NCI-H2081 (cell line): ENCODE measurements around the gene KCNE3.
A peak's percentile ranks its signal among the peaks of the same experiment; 100 is the strongest.

Experiments
- DNase-seq, 2 experiments: peaks; one replicate each; lab custom pipeline; 2025; lab: John Stamatoyannopoulos, UW

KCNE3 gene

DNA sequence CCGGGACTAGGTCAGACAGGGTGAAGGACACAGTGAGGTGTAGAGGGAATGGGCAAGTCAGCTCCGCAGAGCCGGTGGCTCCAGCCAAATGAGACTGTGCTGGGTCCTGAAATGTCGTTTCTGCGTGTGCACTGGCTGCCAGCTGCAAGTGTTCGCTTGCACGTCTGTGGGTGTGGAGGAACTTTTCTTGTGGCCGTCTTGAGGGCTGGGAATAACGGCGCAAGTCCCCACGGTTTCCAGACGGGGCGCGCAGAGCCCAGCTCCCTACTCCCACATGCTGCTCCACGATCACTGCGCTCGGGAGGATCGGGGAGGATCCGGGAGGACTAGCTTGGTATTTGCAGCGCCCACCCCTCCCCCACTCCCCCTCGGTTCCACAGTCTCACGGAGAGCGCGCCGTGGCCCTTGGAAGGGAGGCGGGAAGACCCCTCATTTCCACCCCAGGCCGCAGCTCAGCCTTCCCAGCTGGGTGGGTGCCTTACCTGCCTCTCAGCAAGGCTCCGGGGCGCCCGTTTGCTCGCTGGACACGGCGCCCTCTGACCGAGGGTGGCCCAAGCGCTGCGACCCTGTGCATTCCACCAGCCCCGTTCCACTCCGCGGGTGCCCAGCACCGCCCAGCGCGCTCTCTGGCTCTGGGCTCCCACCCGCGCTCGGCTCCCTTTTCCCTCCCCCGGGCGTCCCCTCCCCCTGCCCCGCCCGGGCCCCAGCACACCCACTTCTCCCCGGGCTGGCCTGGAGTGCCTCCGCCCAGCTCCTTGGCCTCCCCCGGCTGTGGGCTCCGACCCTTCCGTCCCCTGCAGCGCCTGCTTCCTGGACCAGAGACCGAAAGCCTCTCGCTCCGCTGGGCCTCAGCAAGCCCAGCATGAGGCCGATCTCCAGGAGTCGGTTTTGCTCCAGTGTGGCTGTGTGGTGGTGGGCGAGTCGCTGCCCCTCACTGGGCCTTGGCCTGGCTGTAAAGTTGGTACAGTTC is at the start of gene KCNE3:
KCNE3 (minus strand) TSS at position 634 of the 970 bp plus-strand sequence. CDS start 9,986 bp downstream, outside the sequence.
- no peak for DNase-seq

DNA sequence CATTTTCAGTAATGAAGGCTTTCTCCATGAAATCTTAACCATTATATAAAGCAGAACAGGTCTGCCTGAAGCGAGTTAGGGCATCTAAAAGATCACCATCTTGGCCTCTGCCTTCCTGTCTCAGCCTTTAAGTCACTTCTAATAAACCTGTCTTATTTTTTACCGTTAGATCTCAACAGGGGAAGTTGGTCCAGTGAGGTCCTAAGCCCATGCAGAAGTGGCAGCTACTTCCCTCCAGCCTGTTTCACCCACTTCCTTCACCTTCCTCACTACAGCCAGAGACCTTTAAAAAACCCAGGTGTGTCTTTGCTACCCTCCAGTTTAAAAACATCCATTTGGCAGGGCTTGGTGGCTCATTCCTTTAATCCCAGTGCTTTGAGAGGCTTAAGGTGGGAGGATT is 40.2 kb upstream of the KCNE3 start:
- no peak for DNase-seq

- DNase-seq = no peak
Measured at GRCh38 chr11:74506823-74507222, 39.5 kb upstream of the KCNE3 start.

GRCh38 chr11:74505911-74506310 is 38.6 kb upstream of the KCNE3 start:
- no peak for DNase-seq

DNA sequence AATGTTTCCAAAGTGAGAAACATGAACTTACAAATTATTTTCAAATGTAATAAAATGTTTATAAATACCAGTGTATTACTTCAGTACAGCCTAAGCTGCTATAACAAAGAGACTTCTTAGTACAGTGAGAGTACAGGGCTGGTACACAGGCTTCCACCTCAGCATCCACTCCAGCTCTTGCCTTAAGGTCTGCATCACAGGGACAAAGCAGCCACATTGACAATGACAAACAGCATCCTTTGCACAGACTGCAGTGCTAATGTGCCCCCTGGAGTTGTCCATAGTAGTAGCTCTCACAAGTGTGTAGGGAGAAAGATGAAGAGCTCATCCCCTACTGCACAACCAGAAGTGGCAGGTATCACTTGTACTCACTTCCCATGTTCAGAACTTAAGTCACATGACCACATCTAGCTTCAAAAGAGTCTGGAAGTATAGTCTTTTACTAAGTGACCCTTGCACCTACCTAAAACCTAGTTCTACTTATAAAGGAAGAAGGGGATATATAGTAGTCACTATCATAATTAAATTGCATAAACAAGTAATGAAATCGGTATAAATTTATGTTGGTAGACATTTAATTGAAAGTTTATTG is 36.8 kb upstream of the KCNE3 start:
- DNase-seq = no peak

DNA sequence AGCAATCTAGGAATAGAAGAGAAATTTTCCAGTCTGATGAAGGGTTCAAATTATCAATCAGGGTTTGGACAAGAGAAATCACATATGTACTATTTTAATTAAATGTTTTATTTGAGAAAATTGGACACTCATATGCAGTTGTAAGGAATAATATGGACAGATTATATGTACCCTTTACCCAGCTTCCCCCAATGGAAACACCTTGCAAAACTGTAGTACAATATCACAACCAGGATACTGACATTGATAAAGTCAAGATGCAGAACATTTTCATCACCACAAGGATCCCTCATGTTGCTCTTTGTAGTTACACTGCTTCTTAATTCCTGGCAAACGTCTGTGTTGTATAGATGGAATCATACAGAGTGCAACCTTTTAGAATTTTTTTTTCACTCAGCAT is 27.6 kb upstream of the KCNE3 start:
- no peak for DNase-seq

DNA sequence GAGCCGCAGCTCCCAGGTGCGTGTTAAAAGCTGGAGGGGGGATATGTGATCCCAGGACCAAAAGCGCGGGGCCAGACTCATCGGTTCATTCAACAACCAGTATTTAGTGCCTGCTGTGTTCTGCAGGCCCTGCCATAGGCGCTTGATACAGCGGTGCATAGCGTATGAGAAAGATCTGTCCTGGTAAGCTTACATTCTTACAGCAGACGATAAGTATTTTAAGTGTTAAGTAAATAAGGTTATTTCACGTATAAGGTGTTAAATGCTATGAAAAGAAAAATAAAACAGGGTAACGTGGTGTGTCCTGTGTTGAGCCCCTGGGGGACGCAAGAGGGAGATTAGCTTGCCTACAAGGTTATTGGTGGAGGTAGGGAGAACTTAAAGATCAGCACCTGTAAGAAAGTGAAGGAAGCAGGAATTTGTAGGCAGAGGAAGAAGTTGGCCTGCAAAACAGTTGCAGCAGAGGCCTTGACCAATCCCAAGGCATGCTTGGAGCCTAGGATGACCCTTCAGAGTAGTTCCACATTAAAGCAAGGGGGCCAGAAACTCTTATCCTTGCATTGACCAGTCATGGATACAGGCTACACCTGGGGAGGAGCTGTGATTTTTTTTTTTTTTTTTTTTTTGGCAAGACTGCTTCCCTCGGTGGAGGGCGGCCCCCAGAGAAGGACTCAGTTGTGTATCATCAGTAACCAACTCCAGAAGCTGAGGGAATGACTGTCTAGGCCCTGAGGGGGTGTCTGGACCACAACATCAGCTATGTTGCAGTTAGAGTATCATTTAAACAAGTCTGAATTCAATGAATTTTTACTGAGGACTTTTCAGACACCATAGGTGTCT is 26.7 kb upstream of the KCNE3 start:
- DNase-seq = peak in 1 of 2 experiments; percentile 85

DNA sequence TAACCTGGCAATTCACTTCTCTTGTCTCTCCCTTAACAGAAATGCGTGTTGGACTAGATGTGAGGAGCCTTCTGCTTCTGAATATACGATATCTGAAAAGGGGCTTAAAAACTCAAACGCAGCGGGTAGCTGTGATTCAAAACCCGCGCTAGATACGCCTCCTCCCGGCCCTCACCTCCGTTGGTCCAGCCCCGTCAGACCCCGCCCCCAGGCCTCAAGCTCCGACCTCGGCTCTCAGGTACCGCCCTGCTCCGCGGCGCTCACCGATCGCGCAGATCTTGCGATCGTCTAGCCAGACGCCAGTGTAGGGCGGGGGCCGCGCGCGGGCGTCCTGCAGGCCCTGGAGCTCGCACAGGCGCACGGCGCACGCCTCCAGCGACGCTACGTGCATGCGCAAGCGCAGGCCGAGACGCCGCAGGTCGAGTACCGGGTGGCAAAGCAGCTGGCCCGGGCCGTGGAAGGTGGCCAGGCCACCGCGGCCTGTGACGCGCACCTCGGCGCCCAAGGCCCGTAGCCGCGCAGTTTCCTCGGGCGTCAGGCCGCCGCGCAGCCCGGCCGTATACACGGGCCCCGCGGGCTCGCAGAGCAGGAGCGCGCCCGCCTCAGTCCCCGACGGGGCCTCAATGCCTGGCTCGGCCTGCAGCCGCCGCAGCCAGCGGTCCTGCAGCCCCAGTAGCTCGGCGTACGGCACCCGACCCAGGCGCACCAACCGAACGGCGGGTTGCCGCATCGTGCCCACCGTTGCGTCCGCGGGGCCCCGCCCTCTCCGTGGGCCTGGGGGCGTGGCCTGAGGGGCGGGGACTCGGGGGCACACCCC is 25.8 kb upstream of the KCNE3 start, which contains the start of gene LIPT2:
LIPT2 (minus strand) TSS at position 751 of the 817 bp plus-strand sequence; CDS start at position 730, 21 bp downstream.
- DNase-seq = peak; percentile 98 to 99

DNA sequence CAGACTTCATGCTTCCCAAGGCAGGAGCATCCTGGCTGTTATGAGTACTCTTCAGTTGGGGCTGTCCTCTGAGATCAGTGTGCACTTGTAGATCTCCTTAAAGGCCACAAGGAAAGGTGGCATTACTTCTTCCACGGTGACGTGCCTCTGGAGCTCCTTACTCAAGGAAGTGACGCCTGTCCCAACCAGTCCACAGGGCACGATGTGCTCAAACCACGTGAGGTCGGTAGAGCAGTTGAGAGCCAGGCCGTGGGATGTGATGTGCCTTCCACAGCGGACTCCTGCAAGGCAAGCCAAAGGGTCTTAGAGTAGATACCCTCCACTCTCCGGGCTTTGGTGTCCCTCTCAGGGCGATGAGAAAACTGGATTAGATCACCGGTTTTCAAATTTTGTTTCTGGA is 24.7 kb upstream of the KCNE3 start:
- no peak for DNase-seq

DNA sequence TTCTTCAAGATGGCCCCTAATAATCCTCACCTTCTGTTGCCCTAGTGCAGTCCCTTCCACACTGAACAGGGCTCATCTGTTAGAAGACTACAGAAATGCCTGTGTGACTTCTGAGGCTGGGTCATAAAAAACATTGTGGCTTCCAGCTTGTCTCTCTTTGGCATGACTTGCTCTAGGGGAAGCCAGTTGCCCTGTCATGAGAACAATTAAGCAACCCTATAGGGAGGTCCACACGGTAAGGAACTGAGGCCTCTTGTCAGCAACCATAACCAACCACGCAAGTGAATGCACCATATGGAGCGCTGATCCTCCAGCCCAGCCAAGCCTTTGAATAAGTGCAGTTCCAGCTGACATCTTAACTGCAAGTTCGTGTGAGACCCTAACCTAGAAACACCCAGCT is 23.6 kb upstream of the KCNE3 start:
- DNase-seq = no peak

GRCh38 chr11:74487875-74488274 is 20.5 kb upstream of the KCNE3 start:
- DNase-seq = no peak

DNA sequence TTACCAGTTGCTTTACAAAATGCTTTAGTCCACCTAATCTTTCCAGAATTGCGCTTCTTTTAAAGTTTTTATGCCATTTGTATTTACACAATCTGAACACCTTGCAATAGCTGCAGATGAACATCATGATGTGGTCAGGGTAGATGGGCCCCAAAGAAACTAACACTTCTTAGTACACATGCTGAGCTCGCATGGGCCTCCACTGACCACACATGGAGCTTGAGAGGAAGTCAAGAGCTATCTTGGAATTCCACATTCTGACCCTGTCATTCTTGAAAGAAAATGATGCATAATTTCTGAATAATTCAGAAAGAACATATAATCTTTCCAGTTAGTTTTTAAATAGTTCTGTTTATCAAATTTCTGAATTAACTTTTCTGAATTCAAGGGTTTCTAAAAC is 18.5 kb upstream of the KCNE3 start:
- no peak for DNase-seq

GRCh38 chr11:74480688-74481417 is 13.5 kb upstream of the KCNE3 start:
- no peak for DNase-seq

DNA sequence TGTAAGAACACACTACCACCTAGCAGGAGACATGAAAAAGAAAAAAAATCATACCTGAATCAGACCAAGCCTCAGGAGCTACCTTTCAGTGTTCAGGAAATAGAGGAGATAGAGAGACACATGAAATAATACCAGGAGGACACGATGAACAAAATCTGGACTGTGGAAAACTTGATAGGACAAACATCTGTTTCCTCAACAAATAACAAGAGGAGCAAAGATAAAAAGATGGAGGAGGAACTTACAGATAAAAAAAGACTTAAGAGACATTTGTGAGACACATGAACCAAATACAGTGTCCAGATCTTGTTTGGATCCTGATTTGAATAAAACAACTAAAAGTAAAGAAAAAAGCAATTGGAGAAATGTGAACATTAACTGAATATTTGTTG is 12.4 kb upstream of the KCNE3 start:
- no peak for DNase-seq

DNA sequence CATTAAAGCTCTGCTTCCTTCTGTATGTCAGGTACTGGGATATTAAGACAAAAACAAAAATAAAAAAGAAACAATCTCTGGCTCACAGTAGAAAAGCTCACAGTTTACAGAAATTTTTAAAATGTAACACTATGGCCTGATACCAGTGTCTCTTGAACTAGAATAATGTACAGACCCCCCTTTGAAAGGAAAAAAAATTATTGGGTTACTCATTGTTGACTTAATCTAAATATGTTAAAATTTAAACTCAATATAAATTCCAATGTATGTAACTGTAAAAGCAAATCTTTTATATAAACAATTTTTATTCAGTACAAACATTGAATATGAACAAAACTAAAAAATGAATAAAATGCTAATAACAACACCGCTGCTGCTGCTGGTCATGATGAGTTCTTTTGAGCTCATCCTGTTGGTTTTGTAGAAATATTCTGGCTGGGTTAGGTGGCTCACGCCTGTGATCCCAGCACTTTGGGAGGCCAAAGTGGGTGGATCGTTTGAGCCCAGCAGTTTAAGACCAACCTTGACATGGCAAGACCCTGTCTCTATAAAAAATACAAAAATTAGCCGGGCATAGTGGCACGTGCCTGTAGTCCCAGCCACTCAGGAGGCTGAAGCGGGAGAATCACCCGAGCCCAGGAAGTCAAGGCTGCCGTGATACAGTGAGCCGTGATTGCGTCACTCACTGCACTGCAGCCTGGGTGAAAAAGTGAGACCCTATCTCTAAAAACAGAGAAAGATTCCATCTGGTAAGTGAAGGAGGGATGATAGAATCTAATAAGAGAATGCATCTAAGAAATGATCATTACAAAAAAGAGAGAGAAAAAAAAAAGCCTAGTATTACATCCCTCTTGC is 11.8 kb upstream of the KCNE3 start:
- no peak for DNase-seq

GRCh38 chr11:74476536-74476935 is 9.2 kb upstream of the KCNE3 start:
- DNase-seq = no peak

- DNase-seq = no peak
Measured at GRCh38 chr11:74474316-74474715, 7.0 kb upstream of the KCNE3 start.

DNA sequence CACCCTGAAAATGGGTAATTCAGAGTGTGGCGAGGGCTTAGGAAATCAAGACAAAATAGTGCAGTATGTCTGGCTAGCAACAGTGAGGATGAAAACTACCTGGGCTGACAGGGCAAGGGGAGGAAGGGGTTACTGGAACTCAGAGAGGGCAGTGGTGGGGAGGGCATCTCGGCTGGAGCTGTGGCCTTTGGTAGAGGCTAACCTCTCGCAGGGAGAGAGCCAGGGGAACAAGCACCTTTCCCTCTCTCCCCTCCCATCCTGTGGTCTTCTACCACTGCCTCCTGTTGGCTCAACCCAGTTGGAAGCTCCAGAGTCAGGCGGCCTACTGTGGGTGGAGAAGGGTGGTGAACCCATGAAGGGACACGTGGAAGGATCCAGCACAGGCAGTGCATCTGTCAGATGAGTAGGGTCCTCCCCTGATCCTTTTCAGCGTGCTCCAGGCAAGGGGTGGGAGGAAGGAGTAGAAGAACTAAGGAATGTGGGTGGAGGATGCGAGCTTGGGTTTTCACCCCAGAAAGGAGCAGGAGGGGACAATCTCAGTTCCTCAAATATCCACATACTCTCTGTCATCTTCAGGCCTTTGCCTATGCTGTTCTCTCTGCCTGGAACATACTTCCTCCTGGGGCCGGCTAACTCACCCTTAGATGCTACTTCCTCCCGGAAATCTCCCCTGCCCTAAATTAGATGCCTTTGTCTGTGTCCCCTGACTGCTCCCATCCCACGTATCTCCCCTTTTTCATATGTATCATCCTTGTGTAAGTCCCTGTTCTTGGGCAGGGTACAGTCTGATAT is 6.2 kb upstream of the KCNE3 start:
- no peak for DNase-seq
